ENCODE measurements around the gene FSTL4. TPM values are rescaled to one million over a fixed set of nuclear protein-coding genes. Genes with fewer than 3 reads are reported as not detected.

The FSTL4 gene
- total RNA-seq, 2 donors from 2014 or later: 4.4 to 5.5 TPM

DNA sequence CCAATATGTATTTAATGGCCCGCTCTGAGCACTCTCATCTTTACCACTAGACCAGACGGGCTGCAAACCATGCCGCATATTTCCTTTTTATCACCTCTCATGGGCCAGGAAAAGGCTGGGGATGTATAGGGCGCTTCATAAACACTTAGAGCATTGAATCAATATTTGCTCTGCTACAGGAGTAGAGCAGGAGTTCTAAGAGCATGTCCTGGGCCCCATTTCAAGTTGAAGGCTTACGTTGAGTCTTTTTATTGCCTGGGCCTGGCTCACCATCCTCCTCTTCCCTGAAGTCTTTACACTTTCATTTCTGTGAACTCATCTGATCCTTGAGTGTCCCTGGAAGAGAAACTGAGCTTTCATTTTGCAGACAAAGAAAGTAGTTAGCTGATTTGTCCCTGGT, 112.4 kb downstream of the FSTL4 start:
- Mint-ChIP-seq H3K27me3 (ENCODE audit: insufficient read depth) (no peaks in the 10 kb centered on the region), H3K9me3 (no peaks in the 10 kb centered on the region), H3K36me3 (ENCODE audit: low read depth) (no peaks in the 10 kb centered on the region), H3K4me3 (no peak overlapping the region), H3K27ac (no peak overlapping the region), H3K4me1 (peaks cover 3% of the 10 kb centered on the region)
- no peaks in the 10 kb centered on the region for H3K27me3 ChIP-seq (ENCODE audit: control insufficient read depth, insufficient read depth, low read length, poor library complexity, severe bottlenecking)
- no peak overlapping the region for H3K9ac ChIP-seq (ENCODE audit: extremely low read depth, low read length, poor library complexity, severe bottlenecking)
- H3K27ac ChIP-seq (ENCODE audit: low read depth, low read length): no peak overlapping the region
- 95 to 100% methylated on average over 5 of the region's 5 CpGs for WGBS, 2 experiments (ENCODE audit: insufficient coverage in 1 of 2, insufficient read length in 1 of 2)
- H3K36me3 ChIP-seq (ENCODE audit: control insufficient read depth, insufficient read depth, low read length): no peaks in the 10 kb centered on the region
- no peaks in the 10 kb centered on the region for H3K4me1 ChIP-seq (ENCODE audit: control insufficient read depth, insufficient read depth, low read length)
- H3K4me3 ChIP-seq (ENCODE audit: low read length): no peak overlapping the region
- TF ChIP-seq, protein P1, sequence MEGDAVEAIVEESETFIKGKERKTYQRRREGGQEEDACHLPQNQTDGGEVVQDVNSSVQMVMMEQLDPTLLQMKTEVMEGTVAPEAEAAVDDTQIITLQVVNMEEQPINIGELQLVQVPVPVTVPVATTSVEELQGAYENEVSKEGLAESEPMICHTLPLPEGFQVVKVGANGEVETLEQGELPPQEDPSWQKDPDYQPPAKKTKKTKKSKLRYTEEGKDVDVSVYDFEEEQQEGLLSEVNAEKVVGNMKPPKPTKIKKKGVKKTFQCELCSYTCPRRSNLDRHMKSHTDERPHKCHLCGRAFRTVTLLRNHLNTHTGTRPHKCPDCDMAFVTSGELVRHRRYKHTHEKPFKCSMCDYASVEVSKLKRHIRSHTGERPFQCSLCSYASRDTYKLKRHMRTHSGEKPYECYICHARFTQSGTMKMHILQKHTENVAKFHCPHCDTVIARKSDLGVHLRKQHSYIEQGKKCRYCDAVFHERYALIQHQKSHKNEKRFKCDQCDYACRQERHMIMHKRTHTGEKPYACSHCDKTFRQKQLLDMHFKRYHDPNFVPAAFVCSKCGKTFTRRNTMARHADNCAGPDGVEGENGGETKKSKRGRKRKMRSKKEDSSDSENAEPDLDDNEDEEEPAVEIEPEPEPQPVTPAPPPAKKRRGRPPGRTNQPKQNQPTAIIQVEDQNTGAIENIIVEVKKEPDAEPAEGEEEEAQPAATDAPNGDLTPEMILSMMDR (conservative IDR thresholded peaks at IDR 0.05): no peak
- DNase-seq: no peak
- no peaks in the 10 kb centered on the region for H3K9me3 ChIP-seq (ENCODE audit: control insufficient read depth, low read length)

DNA sequence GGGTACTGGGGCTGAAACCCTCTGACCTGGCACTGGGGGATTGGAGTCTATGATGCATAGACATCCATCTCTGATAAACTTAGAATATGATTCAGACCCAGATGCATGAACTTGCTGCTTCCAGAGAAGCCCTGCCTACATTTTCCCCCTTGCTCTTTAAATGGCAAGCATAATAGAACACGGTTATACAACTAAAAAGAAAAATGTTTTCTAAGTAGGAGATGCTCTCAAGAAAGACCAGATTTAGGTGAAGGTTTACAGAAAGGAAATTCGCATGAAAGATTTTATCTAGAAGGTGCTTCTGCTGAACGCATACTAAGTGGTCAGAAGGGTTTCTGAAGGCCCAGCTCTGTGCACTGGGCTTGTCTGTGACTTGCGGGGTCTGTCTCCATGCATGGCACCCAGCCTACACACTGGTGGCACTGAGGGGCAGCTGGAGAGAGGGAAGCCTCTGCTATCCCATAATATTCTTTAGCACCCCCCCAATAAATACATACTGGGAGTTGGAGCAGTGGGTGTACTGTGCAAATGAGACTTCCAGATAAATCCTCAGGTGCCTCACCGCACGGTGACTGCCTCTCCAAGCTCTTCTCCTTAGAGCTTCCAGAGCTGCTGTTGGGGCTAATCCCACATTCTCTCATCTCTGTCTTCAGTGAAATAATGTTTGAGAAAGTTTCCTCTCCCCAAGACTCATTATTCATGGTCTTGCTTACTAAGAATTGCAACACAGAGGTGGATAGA, 114.6 kb downstream of the FSTL4 start:
- WGBS, 2 experiments (ENCODE audit: insufficient coverage in 1 of 2, insufficient read length in 1 of 2): 95 to 100% methylated on average over 4 to 6 of the region's 6 CpGs
- Mint-ChIP-seq H3K4me1 (peaks cover 8% of the 10 kb centered on the region), H3K4me3 (no peak overlapping the region), H3K27me3 (ENCODE audit: insufficient read depth) (no peaks in the 10 kb centered on the region), H3K36me3 (ENCODE audit: low read depth) (no peaks in the 10 kb centered on the region), H3K9me3 (no peaks in the 10 kb centered on the region), H3K27ac (no peak overlapping the region)
- no peak for DNase-seq
- H3K27ac ChIP-seq (ENCODE audit: low read depth, low read length): no peak overlapping the region
- no peaks in the 10 kb centered on the region for H3K36me3 ChIP-seq (ENCODE audit: control insufficient read depth, insufficient read depth, low read length)
- no peak overlapping the region for H3K4me3 ChIP-seq (ENCODE audit: low read length)
- TF ChIP-seq, protein P1 (conservative IDR thresholded peaks at IDR 0.05): no peak
- no peaks in the 10 kb centered on the region for H3K4me1 ChIP-seq (ENCODE audit: control insufficient read depth, insufficient read depth, low read length)
- no peak overlapping the region for H3K9ac ChIP-seq (ENCODE audit: extremely low read depth, low read length, poor library complexity, severe bottlenecking)
- no peaks in the 10 kb centered on the region for H3K9me3 ChIP-seq (ENCODE audit: control insufficient read depth, low read length)
- H3K27me3 ChIP-seq (ENCODE audit: control insufficient read depth, insufficient read depth, low read length, poor library complexity, severe bottlenecking): no peaks in the 10 kb centered on the region

DNA sequence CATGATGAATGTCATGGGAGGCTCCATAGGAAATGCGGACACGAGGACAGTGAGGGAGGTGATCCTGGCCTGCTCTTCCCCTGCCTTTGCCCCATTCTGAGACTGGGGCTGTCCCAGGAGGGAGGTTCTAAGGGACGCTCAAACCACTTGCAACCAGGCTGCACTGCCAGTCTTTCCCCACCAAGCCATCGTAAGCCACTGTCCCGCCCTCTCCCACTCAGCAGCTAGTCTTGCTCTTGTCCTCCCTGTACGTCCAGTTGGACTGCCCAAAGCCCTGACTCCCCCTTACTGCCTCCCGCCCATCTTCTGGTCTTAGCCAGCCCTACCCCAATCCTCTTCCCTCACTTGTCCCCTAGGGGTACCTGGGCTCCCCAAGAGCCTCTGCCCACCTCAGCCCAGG, 115.7 kb downstream of the FSTL4 start:
- 91 to 93% methylated on average over 4 to 7 of the region's 7 CpGs for WGBS, 2 experiments (ENCODE audit: insufficient coverage in 1 of 2, insufficient read length in 1 of 2)
- no peaks in the 10 kb centered on the region for H3K27me3 Mint-ChIP-seq (ENCODE audit: insufficient read depth)
- H3K9me3 Mint-ChIP-seq: no peaks in the 10 kb centered on the region

More for the DNA sequence above, 115.7 kb downstream of the FSTL4 start:
- TF ChIP-seq, protein P1 (conservative IDR thresholded peaks at IDR 0.05): no peak
- H3K4me3 ChIP-seq (ENCODE audit: low read length): no peak overlapping the region
- H3K9me3 ChIP-seq (ENCODE audit: control insufficient read depth, low read length): no peaks in the 10 kb centered on the region
- no peaks in the 10 kb centered on the region for H3K27me3 ChIP-seq (ENCODE audit: control insufficient read depth, insufficient read depth, low read length, poor library complexity, severe bottlenecking)
- H3K27ac ChIP-seq (ENCODE audit: low read depth, low read length): no peak overlapping the region
- no peak overlapping the region for H3K4me3 Mint-ChIP-seq
- no peak for DNase-seq
- H3K36me3 ChIP-seq (ENCODE audit: control insufficient read depth, insufficient read depth, low read length): no peaks in the 10 kb centered on the region
- no peak overlapping the region for H3K27ac Mint-ChIP-seq
- H3K36me3 Mint-ChIP-seq (ENCODE audit: low read depth): no peaks in the 10 kb centered on the region
- H3K9ac ChIP-seq (ENCODE audit: extremely low read depth, low read length, poor library complexity, severe bottlenecking): no peak overlapping the region
- H3K4me1 ChIP-seq (ENCODE audit: control insufficient read depth, insufficient read depth, low read length): no peaks in the 10 kb centered on the region
- H3K4me1 Mint-ChIP-seq: peaks cover 8% of the 10 kb centered on the region
